ENCODE results near the gene FAM89B. TPM values are rescaled to one million over a fixed set of nuclear protein-coding genes. Genes with fewer than 3 reads are reported as not detected.
A peak's percentile ranks its signal among the peaks of the same experiment; 100 is the strongest.

Gene FAM89B
- total and polyA plus RNA-seq, 7 donors, result 59.0 to 112 (median 67.4) TPM

- peak; percentile 81 to 90 for DNase-seq
- intact Hi-C loops (cut with DNase I), result loop anchor here in 1 of 2 donors (5.0 kb wide), 1 partner anchor 168 kb away; no protein-coding TSS in a partner anchor
- 0 to 1% (median 0%) methylated on average over 38 to 80 of the region's 82 CpGs for WGBS, 3 donors
- Histone ChIP-seq H3K4me3 (peak within 1 kb of the TSS; percentile 100), H3K27ac (peak within 1 kb of the TSS; percentile 98), H3K4me1 (peaks cover 17% of the 10 kb centered on the region), H3K36me3 (ENCODE audit: insufficient read depth in 1 of 2, low read depth in 1 of 2) (peaks cover 0 to 39% of the 10 kb centered on the region in 2 donors), H3K9me3 (no peaks in the 10 kb centered on the region), H3K27me3 (ENCODE audit: insufficient read depth in 3 of 3, low read length in 2 of 3) (no peaks in the 10 kb centered on the region)
- TF ChIP-seq CTCF (IDR thresholded peaks at IDR 0.05), result no peak
- peak; percentile 91 to 97 (median 94) for ATAC-seq
Observed at GRCh38 chr11:65524741-65525545, 47.4 kb upstream of the FAM89B start, which contains the start of gene SCYL1. Gene SCYL1 (plus strand): TSS chr11:65525083. CDS start chr11:65525154, 71 bp downstream.

- TF ChIP-seq CTCF (IDR thresholded peaks at IDR 0.05), result no peak
- Histone ChIP-seq H3K27me3 (ENCODE audit: insufficient read depth in 3 of 3, low read length in 2 of 3) (no peaks in the 10 kb centered on the region), H3K36me3 (ENCODE audit: insufficient read depth in 1 of 2, low read depth in 1 of 2) (peaks cover under 1 to 46% of the 10 kb centered on the region in 2 donors), H3K27ac (peak overlapping the region; percentile 98), H3K4me1 (peaks cover 17% of the 10 kb centered on the region), H3K9me3 (no peaks in the 10 kb centered on the region), H3K4me3 (peak overlapping the region; percentile 100)
- peak in 1 of 2 donors; percentile 55 for DNase-seq
- intact Hi-C loops (cut with DNase I), result no loop called here
- no peak for ATAC-seq
- 47 to 50% (median 47%) methylated on average over 29 to 31 of the region's 31 CpGs for WGBS, 3 donors
Observed at GRCh38 chr11:65525546-65526480, 46.5 kb upstream of the FAM89B start.

GRCh38 chr11:65526744-65527143 is 45.6 kb upstream of the FAM89B start:
- Histone ChIP-seq H3K9me3 (no peaks in the 10 kb centered on the region), H3K4me3 (no peak overlapping the region), H3K4me1 (peaks cover 17% of the 10 kb centered on the region), H3K27ac (no peak overlapping the region), H3K27me3 (ENCODE audit: insufficient read depth in 3 of 3, low read length in 2 of 3) (no peaks in the 10 kb centered on the region), H3K36me3 (ENCODE audit: insufficient read depth in 1 of 2, low read depth in 1 of 2) (peaks cover 5 to 55% of the 10 kb centered on the region in 2 donors)
- ATAC-seq (no peak), DNase-seq (peak in 1 of 2 donors; percentile 50)
- TF ChIP-seq CTCF (IDR thresholded peaks at IDR 0.05), result no peak
- intact Hi-C loops (cut with DNase I), result no loop called here
- WGBS, 3 donors, result 89 to 91% (median 89%) methylated on average over 8 of the region's 8 CpGs

GRCh38 chr11:65528819-65529350 is 43.5 kb upstream of the FAM89B start:
- no peak for ATAC-seq
- 88 to 92% (median 89%) methylated on average over 12 of the region's 12 CpGs for WGBS, 3 donors
- peak in 1 of 2 donors; percentile 39 for DNase-seq
- TF ChIP-seq CTCF (IDR thresholded peaks at IDR 0.05), result no peak
- Histone ChIP-seq H3K27ac (no peak overlapping the region), H3K4me3 (no peak overlapping the region), H3K9me3 (no peaks in the 10 kb centered on the region), H3K4me1 (peaks cover 16% of the 10 kb centered on the region), H3K36me3 (ENCODE audit: insufficient read depth in 1 of 2, low read depth in 1 of 2) (peaks cover 6 to 77% of the 10 kb centered on the region in 2 donors), H3K27me3 (ENCODE audit: insufficient read depth in 3 of 3, low read length in 2 of 3) (no peaks in the 10 kb centered on the region)
- intact Hi-C loops (cut with DNase I), result no loop called here

Measured in psoas muscle (tissue), 8 donors.